Hepatic stellate cell (primary cell): ENCODE results near the gene RNU6-9.

Experiments
- DNase-seq: peaks from one replicate; pipeline ENCODE4 v3.0.0; 2011; ENCODE audit warnings: low spot score

Gene RNU6-9

GRCh38 chr19:936175-936546, 42.9 kb downstream of the RNU6-9 start:
- no peak for DNase-seq

- DNase-seq = no peak
These were observed 44.0 kb downstream of the RNU6-9 start for GRCh38 chr19:937259-937694.

- DNase-seq = no peak
These were observed 45.1 kb downstream of the RNU6-9 start for GRCh38 chr19:938233-938923.

- no peak for DNase-seq
These were observed 46.2 kb downstream of the RNU6-9 start for GRCh38 chr19:939439-939838.

GRCh38 chr19:939922-940321, 46.6 kb downstream of the RNU6-9 start:
- DNase-seq = no peak

GRCh38 chr19:940591-941291, 47.5 kb downstream of the RNU6-9 start:
- peak; percentile 83 for DNase-seq

- DNase-seq = no peak
These were observed 48.2 kb downstream of the RNU6-9 start for GRCh38 chr19:941292-942132.

GRCh38 chr19:942133-942645, 48.9 kb downstream of the RNU6-9 start:
- DNase-seq = no peak
